ENCODE results near the gene MSLN. TPM values are rescaled to one million over a fixed set of nuclear protein-coding genes. Genes with fewer than 3 reads are reported as not detected.

Gene MSLN
- total RNA-seq, 1 experiment from 2014 or later, result 0.73 TPM

DNA sequence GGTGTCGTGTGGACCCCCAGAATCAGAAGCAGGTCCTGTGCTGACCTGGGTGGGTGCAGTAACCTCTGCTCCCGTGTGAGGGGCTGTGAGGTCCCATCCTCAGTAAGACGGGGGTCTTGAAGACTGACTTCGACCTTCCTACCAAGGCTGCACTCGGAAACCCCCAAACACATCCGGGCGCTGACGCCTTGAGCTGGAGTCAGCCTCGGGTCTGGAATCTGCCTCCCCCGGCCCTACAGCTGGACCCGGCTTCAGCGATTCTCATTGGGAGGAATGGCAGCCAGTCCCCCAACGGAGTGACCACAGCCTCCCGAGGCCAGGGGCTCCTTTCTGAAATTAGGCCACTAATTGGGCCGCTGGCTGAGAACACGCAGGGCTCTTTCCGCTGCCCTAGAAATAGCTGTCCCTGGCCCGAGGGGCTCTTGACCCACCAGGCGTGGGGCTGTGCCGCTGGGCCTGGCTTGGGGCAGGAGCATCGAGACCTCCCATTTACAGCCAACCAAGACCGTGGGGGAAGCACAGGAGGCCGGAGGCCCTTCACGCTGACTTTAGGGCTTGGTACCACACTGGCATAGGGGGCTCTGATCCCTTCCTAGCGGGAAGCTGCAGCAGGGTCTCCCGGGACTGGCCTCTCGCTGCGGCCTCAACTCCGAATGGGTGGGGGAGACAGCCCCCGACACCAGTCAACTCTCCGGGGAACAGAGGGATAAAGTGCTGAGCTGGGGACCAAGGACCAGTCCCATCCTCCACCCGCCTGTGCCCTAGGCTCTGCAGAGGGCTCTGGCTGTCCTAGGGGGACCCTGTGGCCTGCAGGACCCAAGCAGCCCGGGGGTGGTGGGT, 42.6 kb downstream of the MSLN start:
- Histone ChIP-seq H3K9ac (ENCODE audit: low read length) (no peak overlapping the region), H3K9me2 (replicated peaks; ENCODE audit: low read length) (no peaks in the 10 kb centered on the region), H3K4me3 (ENCODE audit: low read length) (no peak overlapping the region), H2AFZ (ENCODE audit: low read length) (no peak overlapping the region), H3K79me2 (ENCODE audit: low read length) (peaks cover 5% of the 10 kb centered on the region), H3K4me2 (ENCODE audit: low read length) (no peak overlapping the region), H3F3A (ENCODE audit: low read length, unreplicated experiment) (no peaks in the 10 kb centered on the region), H3K4me1 (ENCODE audit: insufficient read depth, low read length) (peaks cover 3% of the 10 kb centered on the region; the same call in 1 of the 2 replicates), H4K20me1 (ENCODE audit: low read length) (no peaks in the 10 kb centered on the region), H3K27ac (ENCODE audit: low read length) (no peak overlapping the region), H3K9me3 (ENCODE audit: low read length) (no peaks in the 10 kb centered on the region), H3K27me3 (ENCODE audit: low read length) (no peaks in the 10 kb centered on the region), H3K36me3 (ENCODE audit: low read depth, low read length) (no peaks in the 10 kb centered on the region)
- no peak for DNase-seq
- ChIA-PET POLR2A (ENCODE audit: unreplicated experiment) (interaction anchor here (0.6 kb wide), 1 partner anchor 28 kb away, joined by 7 read pairs; no protein-coding TSS in a partner anchor), CTCF (no interaction called here)
- no peak for ATAC-seq
- TF ChIP-seq EZH2phosphoT487 (IDR thresholded peaks at IDR 0.05; ENCODE audit: borderline replicate concordance, low read length) (no peak), EZH2 (IDR thresholded peaks at IDR 0.05; ENCODE audit: low read length, unreplicated experiment) (no peak)
- TF ChIP-seq, protein P1, sequence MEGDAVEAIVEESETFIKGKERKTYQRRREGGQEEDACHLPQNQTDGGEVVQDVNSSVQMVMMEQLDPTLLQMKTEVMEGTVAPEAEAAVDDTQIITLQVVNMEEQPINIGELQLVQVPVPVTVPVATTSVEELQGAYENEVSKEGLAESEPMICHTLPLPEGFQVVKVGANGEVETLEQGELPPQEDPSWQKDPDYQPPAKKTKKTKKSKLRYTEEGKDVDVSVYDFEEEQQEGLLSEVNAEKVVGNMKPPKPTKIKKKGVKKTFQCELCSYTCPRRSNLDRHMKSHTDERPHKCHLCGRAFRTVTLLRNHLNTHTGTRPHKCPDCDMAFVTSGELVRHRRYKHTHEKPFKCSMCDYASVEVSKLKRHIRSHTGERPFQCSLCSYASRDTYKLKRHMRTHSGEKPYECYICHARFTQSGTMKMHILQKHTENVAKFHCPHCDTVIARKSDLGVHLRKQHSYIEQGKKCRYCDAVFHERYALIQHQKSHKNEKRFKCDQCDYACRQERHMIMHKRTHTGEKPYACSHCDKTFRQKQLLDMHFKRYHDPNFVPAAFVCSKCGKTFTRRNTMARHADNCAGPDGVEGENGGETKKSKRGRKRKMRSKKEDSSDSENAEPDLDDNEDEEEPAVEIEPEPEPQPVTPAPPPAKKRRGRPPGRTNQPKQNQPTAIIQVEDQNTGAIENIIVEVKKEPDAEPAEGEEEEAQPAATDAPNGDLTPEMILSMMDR (conservative IDR thresholded peaks at IDR 0.05; ENCODE audit: low read depth, low read length), result no peak
- BruUV-seq (replicated peaks), result no TSS peak
- intact Hi-C loops (cut with micrococcal nuclease), result no loop called here

DNA sequence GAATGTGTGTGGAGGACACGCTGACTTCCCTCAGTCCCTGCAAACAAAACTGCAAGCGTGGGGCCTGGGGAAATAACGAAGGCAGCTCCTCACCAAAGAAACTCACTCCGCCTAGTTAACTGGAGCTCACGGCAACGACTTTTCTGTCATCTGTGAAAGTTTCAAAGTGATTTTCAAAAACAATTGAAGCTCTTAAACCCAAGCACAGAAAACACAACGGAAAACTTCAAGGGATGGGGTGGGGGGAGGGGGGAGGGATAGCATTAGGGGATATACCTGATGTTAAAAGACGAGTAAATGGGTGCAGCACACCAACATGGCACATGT, 43.2 kb downstream of the MSLN start:
- CTCF ChIA-PET, result no interaction called here

More for the DNA sequence above, 43.2 kb downstream of the MSLN start:
- no peak overlapping the region for H2AFZ ChIP-seq (ENCODE audit: low read length)
- H3K9me3 ChIP-seq (ENCODE audit: low read length), result no peaks in the 10 kb centered on the region
- H3K79me2 ChIP-seq (ENCODE audit: low read length), result peaks cover 5% of the 10 kb centered on the region
- no peak overlapping the region for H3K4me2 ChIP-seq (ENCODE audit: low read length)
- no peaks in the 10 kb centered on the region for H3K27me3 ChIP-seq (ENCODE audit: low read length)
- no peak overlapping the region for H3K27ac ChIP-seq (ENCODE audit: low read length)
- H3K9ac ChIP-seq (ENCODE audit: low read length), result no peak overlapping the region
- H3F3A ChIP-seq (ENCODE audit: low read length, unreplicated experiment), result no peaks in the 10 kb centered on the region
- H3K9me2 ChIP-seq (replicated peaks; ENCODE audit: low read length), result no peaks in the 10 kb centered on the region
- H3K4me1 ChIP-seq (ENCODE audit: insufficient read depth, low read length), result peaks cover 3% of the 10 kb centered on the region; the same call in 1 of the 2 replicates
- H3K36me3 ChIP-seq (ENCODE audit: low read depth, low read length), result no peaks in the 10 kb centered on the region
- ATAC-seq (no peak), DNase-seq (no peak)
- no peaks in the 10 kb centered on the region for H4K20me1 ChIP-seq (ENCODE audit: low read length)
- POLR2A ChIA-PET (ENCODE audit: unreplicated experiment), result interaction anchor here (0.6 kb wide), 1 partner anchor 28 kb away, joined by 7 read pairs; no protein-coding TSS in a partner anchor
- H3K4me3 ChIP-seq (ENCODE audit: low read length), result no peak overlapping the region
- intact Hi-C loops (cut with micrococcal nuclease), result no loop called here
- TF ChIP-seq EZH2 (IDR thresholded peaks at IDR 0.05; ENCODE audit: low read length, unreplicated experiment), result no peak
- TF ChIP-seq, protein P1 (conservative IDR thresholded peaks at IDR 0.05; ENCODE audit: low read depth, low read length), result no peak
- TF ChIP-seq EZH2phosphoT487 (IDR thresholded peaks at IDR 0.05; ENCODE audit: borderline replicate concordance, low read length), result no peak
- no TSS peak for BruUV-seq (replicated peaks)

Data from PC-3 (cell line).